ENCODE measurements around the gene BNC2. TPM values are rescaled to one million over a fixed set of nuclear protein-coding genes. Genes with fewer than 3 reads are reported as not detected.

Gene BNC2
- total and polyA plus RNA-seq, 2 of the 13 experiments (the other 11 are each of a cell fraction or from before 2014, with no cell fraction given), result not detected

- intact Hi-C loops (cut with micrococcal nuclease; ENCODE audit: unreplicated experiment), result no loop called here
Observed at GRCh38 chr9:16514131-16514530, 356.3 kb downstream of the BNC2 start.

GRCh38 chr9:16512281-16512680 lies 358.2 kb downstream of the BNC2 start:
- Histone ChIP-seq H3K9me3 (ENCODE audit: low read length) (no peaks in the 10 kb centered on the region), H3K27ac (ENCODE audit: extremely low read length, insufficient read depth, low read length) (no peak overlapping the region), H3K4me2 (ENCODE audit: low read depth, low read length) (no peak overlapping the region), H3K9ac (ENCODE audit: insufficient read depth, low read depth, low read length) (no peak overlapping the region), H3K4me3 (replicated peaks in 1 of 3; ENCODE audit: insufficient read depth in 1 of 3, low read depth in 2 of 3, low read length in 3 of 3) (no peak overlapping the region), H4K20me1 (ENCODE audit: insufficient read depth, low read length) (no peaks in the 10 kb centered on the region), H3K27me3 (ENCODE audit: control insufficient read depth in 1 of 2, insufficient read depth in 2 of 2, low read length in 2 of 2) (peaks cover 0 to 7% of the 10 kb centered on the region in 2 experiments; a peak in 1 of 5 replicates), H3K79me2 (ENCODE audit: insufficient read depth, low read length) (no peaks in the 10 kb centered on the region), H3K36me3 (replicated peaks in 1 of 2; ENCODE audit: control insufficient read depth in 1 of 2, insufficient read depth in 2 of 2, low read length in 2 of 2) (no peaks in the 10 kb centered on the region), H3K4me1 (ENCODE audit: insufficient read depth, low read length) (no peaks in the 10 kb centered on the region), H2AFZ (ENCODE audit: low read length) (no peak overlapping the region)
- POLR2A ChIA-PET, result no interaction called here
- intact Hi-C loops (cut with micrococcal nuclease; ENCODE audit: unreplicated experiment), result no loop called here
- BruUV-seq (replicated peaks), result no TSS peak
- in situ Hi-C loops (cut with HindIII; ENCODE audit: extremely low pct_ligation_motif_present, low pct_unique_long_range_greater_than_20kb), result no loop called here
- under 1% methylated on average over 4 of the region's 4 CpGs for WGBS (ENCODE audit: low lambda C conversion rate)
- TF ChIP-seq ZNF143 (CRISPR knock-in tag; IDR thresholded peaks at IDR 0.05), result no peak
- CTCF ChIA-PET (ENCODE audit: low intra/inter-chr PET ratio, low total read pairs), result no interaction called here
- FAIRE-seq (no peak), DNase-seq (ENCODE audit: low spot score) (no peak), ATAC-seq (no peak)

More at GRCh38 chr9:16514131-16514530, 356.3 kb downstream of the BNC2 start:
- ATAC-seq (no peak), FAIRE-seq (no peak), DNase-seq (ENCODE audit: low spot score) (no peak)
- no peak overlapping the region for H2AFZ ChIP-seq (ENCODE audit: low read length)
- TF ChIP-seq POLR2AphosphoS2 (IDR thresholded peaks at IDR 0.05; ENCODE audit: low read depth, low read length) (no peak), MBD4 (IDR thresholded peaks at IDR 0.05; ENCODE audit: borderline replicate concordance, low read length) (no peak), FOSL2 (CRISPR knock-in tag; IDR thresholded peaks at IDR 0.05) (no peak), MATR3 (CRISPR knock-in tag; IDR thresholded peaks at IDR 0.05) (no peak), MXD4 (CRISPR knock-in tag; IDR thresholded peaks at IDR 0.05) (no peak)
- H3K36me3 ChIP-seq (replicated peaks in 1 of 2; ENCODE audit: control insufficient read depth in 1 of 2, insufficient read depth in 2 of 2, low read length in 2 of 2), result no peaks in the 10 kb centered on the region
- in situ Hi-C loops (cut with HindIII; ENCODE audit: extremely low pct_ligation_motif_present, low pct_unique_long_range_greater_than_20kb), result no loop called here
- H3K27me3 ChIP-seq (ENCODE audit: control insufficient read depth in 1 of 2, insufficient read depth in 2 of 2, low read length in 2 of 2), result peaks cover 0 to 7% of the 10 kb centered on the region in 2 experiments; a peak in 1 of 5 replicates
- H3K4me1 ChIP-seq (ENCODE audit: insufficient read depth, low read length), result no peaks in the 10 kb centered on the region
- H3K9me3 ChIP-seq (ENCODE audit: low read length), result no peaks in the 10 kb centered on the region
- 0% methylated on average over 1 of the region's 1 CpG for WGBS (ENCODE audit: low lambda C conversion rate)
- POLR2A ChIA-PET, result no interaction called here
- H3K4me3 ChIP-seq (replicated peaks in 1 of 3; ENCODE audit: insufficient read depth in 1 of 3, low read depth in 2 of 3, low read length in 3 of 3), result no peak overlapping the region
- BruUV-seq (replicated peaks), result no TSS peak
- H4K20me1 ChIP-seq (ENCODE audit: insufficient read depth, low read length), result no peaks in the 10 kb centered on the region
- no peak overlapping the region for H3K27ac ChIP-seq (ENCODE audit: extremely low read length, insufficient read depth, low read length)
- CTCF ChIA-PET (ENCODE audit: low intra/inter-chr PET ratio, low total read pairs), result no interaction called here
- H3K4me2 ChIP-seq (ENCODE audit: low read depth, low read length), result no peak overlapping the region
- no peaks in the 10 kb centered on the region for H3K79me2 ChIP-seq (ENCODE audit: insufficient read depth, low read length)
- H3K9ac ChIP-seq (ENCODE audit: insufficient read depth, low read depth, low read length), result no peak overlapping the region
